HepG2 (cell line): ENCODE data around the gene MYO10. TPM values are rescaled to one million over a fixed set of nuclear protein-coding genes. Genes with fewer than 3 reads are reported as not detected.

Experiments
- ATAC-seq: fragments of 200-7000 bp; cut with Tn5 transposase; 3 replicates; pipeline ENCODE4 v1.9.1; 2020; ENCODE audit warnings: mild to moderate bottlenecking, moderate library complexity
- BruUV-seq: library from RNA; stranded (reverse); fragments of 400-500 nt; replicated peaks from 2 replicates; lab custom pipeline; 2021; lab: Mats Ljungman, UMichigan
- CTCF ChIA-PET: fragments of 300-600 bp; formaldehyde crosslinking; extraction: SDS; loops from one replicate; lab custom pipeline; 2021; ENCODE audit warnings: low total read pairs, inconsistent platforms, low intra/inter-chr PET ratio; lab: Yijun Ruan, JAX
- POLR2A ChIA-PET: fragments of 350-600 bp; sonication (Branson Sonifier 250); formaldehyde crosslinking; loops from one replicate; lab custom pipeline; 2020; ENCODE audit warnings: antibody characterized with exemption, inconsistent platforms; lab: Yijun Ruan, JAX
- DNase-seq: peaks from one replicate; pipeline ENCODE4 v3.0.0-alpha.2; 2015; ENCODE audit warnings: low spot score
- FAIRE-seq: peaks from 3 replicates; lab custom pipeline; 2011; peaks lifted over from hg19 to GRCh38; lab: Jason Lieb, UNC
- H2AFZ ChIP-seq: one replicate; pipeline ENCODE4 v1.6.1; 2011; ENCODE audit warnings: low read length, inconsistent platforms
- H3K27ac ChIP-seq: fragments of 300-600 bp; 3 replicates; pipeline ENCODE4 v1.8.0; 2011; ENCODE audit warnings: mixed run types, mild to moderate bottlenecking, mixed read lengths, low read length, inconsistent platforms; ENCODE audit not compliant: insufficient read depth; ENCODE audit errors: extremely low read length
- H3K27me3 ChIP-seq, 2 experiments: fragments of 200-600 bp in 1 of 2; 2 replicates in 1 of 2; 3 replicates in 1 of 2; pipeline versions ENCODE4 v1.6.0 to v1.8.0; 2011; ENCODE audit warnings: low read length in 2 of 2, mild to moderate bottlenecking in 2 of 2, moderate library complexity in 2 of 2, inconsistent platforms in 1 of 2; ENCODE audit not compliant: insufficient read depth in 2 of 2, control insufficient read depth in 1 of 2
- H3K36me3 ChIP-seq, 2 experiments: fragments of 200-600 bp in 1 of 2; replicated peaks in 1 of 2; 2 replicates in 1 of 2; 3 replicates in 1 of 2; pipeline versions ENCODE4 v1.5.1 to v1.8.0; 2011; ENCODE audit warnings: low read length in 2 of 2, inconsistent platforms in 1 of 2; ENCODE audit not compliant: insufficient read depth in 2 of 2, control insufficient read depth in 1 of 2
- H3K4me1 ChIP-seq: 2 replicates; pipeline ENCODE4 v1.5.1; 2012; ENCODE audit warnings: low read length, inconsistent platforms; ENCODE audit not compliant: insufficient read depth
- H3K4me2 ChIP-seq: 2 replicates; pipeline ENCODE4 v1.6.0; 2011; ENCODE audit warnings: low read depth, low read length, inconsistent platforms
- H3K4me3 ChIP-seq, 3 experiments: fragments of 200-600 bp in 1 of 3; sonication (generic), shearing (Covaris generic) in 1 of 3; replicated peaks in 1 of 3; 2 replicates each; pipeline ENCODE4 v1.5.1; 2011 to 2016; ENCODE audit warnings: low read length in 3 of 3, inconsistent platforms in 2 of 3, low read depth in 2 of 3, mild to moderate bottlenecking in 2 of 3, control low read depth in 1 of 3, mixed read lengths in 1 of 3; ENCODE audit not compliant: insufficient read depth in 1 of 3
- H3K79me2 ChIP-seq: one replicate; pipeline ENCODE4 v1.6.1; 2011; ENCODE audit warnings: low read length, inconsistent platforms; ENCODE audit not compliant: insufficient read depth
- H3K9ac ChIP-seq: 2 replicates; pipeline ENCODE4 v1.6.0; 2011; ENCODE audit warnings: mild to moderate bottlenecking, low read depth, low read length, inconsistent platforms; ENCODE audit not compliant: insufficient read depth
- H3K9me3 ChIP-seq: 2 replicates; pipeline ENCODE4 v1.5.1; 2012; ENCODE audit warnings: mild to moderate bottlenecking, low read length
- H4K20me1 ChIP-seq: 2 replicates; pipeline ENCODE4 v1.6.0; 2011; ENCODE audit warnings: inconsistent platforms, mild to moderate bottlenecking, low read length, moderate library complexity; ENCODE audit not compliant: insufficient read depth
- CEBPB ChIP-seq: IDR thresholded peaks from 2 replicates; pipeline ENCODE4 v1.6.1; 2011; ENCODE audit warnings: low read depth, low read length, improper control_type of control experiment, borderline replicate concordance
- RBM39 ChIP-seq: fragments of 200-400 bp; formaldehyde crosslinking; IDR thresholded peaks from one replicate; pipeline ENCODE4 v1.6.1; 2018; ENCODE audit warnings: antibody characterized with exemption, mild to moderate bottlenecking, low read depth, low read length; ENCODE audit not compliant: poor library complexity, severe bottlenecking
- ZFP1 ChIP-seq: IDR thresholded peaks from 2 replicates; pipeline ENCODE4 v1.6.1; 2016
- ZFP37 ChIP-seq: sonication (generic); formaldehyde crosslinking; IDR thresholded peaks from 2 replicates; pipeline ENCODE4 v1.4.0; 2020; ENCODE audit warnings: missing genetic modification reagents, borderline replicate concordance
- ZNF446 ChIP-seq: sonication (generic); formaldehyde crosslinking; IDR thresholded peaks from 2 replicates; pipeline ENCODE4 v1.5.0; 2020; ENCODE audit warnings: mild to moderate bottlenecking, missing genetic modification reagents
- ZNF512B ChIP-seq: sonication (generic); formaldehyde crosslinking; IDR thresholded peaks from 2 replicates; pipeline ENCODE4 v1.5.1; 2020; ENCODE audit warnings: missing genetic modification reagents, mild to moderate bottlenecking, borderline replicate concordance
- WGBS: methylation state at CpG from one replicate; pipeline ENCODE4 v1.1.6; 2017; ENCODE audit warnings: low lambda C conversion rate; 5-methylcytosine and 5-hydroxymethylcytosine counted together
- in situ Hi-C: cut with HindIII; loops from 2 replicates; pipeline ENCODE4 v1.10.0; 2017; ENCODE audit warnings: low pct_unique_long_range_greater_than_20kb; ENCODE audit not compliant: extremely low pct_ligation_motif_present
- intact Hi-C: fragments of 100-400 bp; cut with micrococcal nuclease; formaldehyde crosslinking; loops from one replicate; pipeline ENCODE4 v1.10.0; 2022; ENCODE audit not compliant: unreplicated experiment
- polyA plus RNA-seq, 8 experiments: library from polyadenylated mRNA; depleted of rRNA in 3 of 8; stranded (reverse) in 7 of 8; unstranded in 1 of 8; fragments of >200 nt; fragmentation: Illumina TruSeq in 4 of 8; extraction: Trizol in 4 of 8; gene quantifications; 2 replicates each; pipeline versions ENCODE4 v1.2.1 to v1.2.3, GENCODE V29; 2011 to 2016; ENCODE audit warnings: low read depth in 4 of 8, missing spikeins in 1 of 8, mixed read lengths in 1 of 8; ENCODE audit not compliant: insufficient read depth in 1 of 8
- total RNA-seq, 5 experiments: library from RNA; depleted of rRNA; stranded (reverse); fragments of >200 nt; fragmentation: Illumina TruSeq; extraction: Trizol; gene quantifications; 2 replicates each; pipeline ENCODE4 v1.2.3, GENCODE V29; 2016; ENCODE audit warnings: low read depth in 1 of 5
- TF ChIP-seq, protein P1 (sequence below): IDR thresholded peaks from 2 replicates; pipeline ENCODE4 v1.6.1; 2016; ENCODE audit warnings: control low read depth
- TF ChIP-seq, protein P2 (sequence below): sonication (generic); formaldehyde crosslinking; IDR thresholded peaks from 2 replicates; pipeline ENCODE4 v1.4.0; 2020; ENCODE audit warnings: missing genetic modification reagents; ENCODE audit errors: not compliant biosample characterization
- TF ChIP-seq, protein P3 (sequence below): sonication (generic); formaldehyde crosslinking; IDR thresholded peaks from 2 replicates; pipeline ENCODE4 v1.4.0; 2020; ENCODE audit warnings: mild to moderate bottlenecking, missing genetic modification reagents

Gene MYO10
- total and polyA plus RNA-seq, 2 of the 13 experiments (the other 11 are each of a cell fraction or from before 2014, with no cell fraction given) = 4.5 to 14.0 TPM

- 49% methylated on average over 7 of the region's 7 CpGs for WGBS
- Histone ChIP-seq H3K9me3 (no peaks in the 10 kb centered on the region), H4K20me1 (no peaks in the 10 kb centered on the region), H2AFZ (no peak overlapping the region), H3K36me3 (no peaks in the 10 kb centered on the region), H3K79me2 (no peaks in the 10 kb centered on the region), H3K9ac (no peak overlapping the region), H3K4me3 (no peak overlapping the region), H3K27ac (no peak overlapping the region), H3K4me1 (no peaks in the 10 kb centered on the region), H3K27me3 (peaks cover 0 to 2% of the 10 kb centered on the region in 2 experiments; a peak in 1 of 5 replicates), H3K4me2 (no peak overlapping the region)
- POLR2A ChIA-PET = no interaction called here
- CTCF ChIA-PET = no interaction called here
- no peak for DNase-seq
- in situ Hi-C loops = no loop called here
- intact Hi-C loops = no loop called here
- ATAC-seq = no peak
- no peak for FAIRE-seq
- BruUV-seq = no TSS peak
- TF ChIP-seq ZFP37 (CRISPR knock-in tag) (no peak), CEBPB (peak; percentile 39; the same call in 1 of the 2 replicates), ZFP1 (CRISPR knock-in tag) (no peak)
These were observed 32.4 kb downstream of the MYO10 start for GRCh38 chr5:16903480-16904300.

GRCh38 chr5:16902846-16903245 is 33.2 kb downstream of the MYO10 start:
- Histone ChIP-seq H3K4me3 (no peak overlapping the region), H3K9ac (no peak overlapping the region), H3K9me3 (no peaks in the 10 kb centered on the region), H3K4me2 (no peak overlapping the region), H3K27me3 (peaks cover 0 to 2% of the 10 kb centered on the region in 2 experiments; a peak in 1 of 5 replicates), H3K36me3 (no peaks in the 10 kb centered on the region), H3K4me1 (no peaks in the 10 kb centered on the region), H3K27ac (no peak overlapping the region), H2AFZ (no peak overlapping the region), H3K79me2 (no peaks in the 10 kb centered on the region), H4K20me1 (no peaks in the 10 kb centered on the region)
- FAIRE-seq = no peak
- 81% methylated on average over 9 of the region's 9 CpGs for WGBS
- CTCF ChIA-PET = no interaction called here
- ATAC-seq = no peak
- no peak for DNase-seq
- intact Hi-C loops (no loop called here), in situ Hi-C loops (no loop called here)
- no TSS peak for BruUV-seq
- POLR2A ChIA-PET = no interaction called here
- TF ChIP-seq, protein P1, sequence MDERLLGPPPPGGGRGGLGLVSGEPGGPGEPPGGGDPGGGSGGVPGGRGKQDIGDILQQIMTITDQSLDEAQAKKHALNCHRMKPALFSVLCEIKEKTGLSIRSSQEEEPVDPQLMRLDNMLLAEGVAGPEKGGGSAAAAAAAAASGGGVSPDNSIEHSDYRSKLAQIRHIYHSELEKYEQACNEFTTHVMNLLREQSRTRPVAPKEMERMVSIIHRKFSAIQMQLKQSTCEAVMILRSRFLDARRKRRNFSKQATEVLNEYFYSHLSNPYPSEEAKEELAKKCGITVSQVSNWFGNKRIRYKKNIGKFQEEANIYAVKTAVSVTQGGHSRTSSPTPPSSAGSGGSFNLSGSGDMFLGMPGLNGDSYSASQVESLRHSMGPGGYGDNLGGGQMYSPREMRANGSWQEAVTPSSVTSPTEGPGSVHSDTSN = no peak
- TF ChIP-seq ZNF512B (CRISPR knock-in tag) (no peak), ZNF446 (CRISPR knock-in tag) (no peak), RBM39 (no peak)
- TF ChIP-seq, protein P2, sequence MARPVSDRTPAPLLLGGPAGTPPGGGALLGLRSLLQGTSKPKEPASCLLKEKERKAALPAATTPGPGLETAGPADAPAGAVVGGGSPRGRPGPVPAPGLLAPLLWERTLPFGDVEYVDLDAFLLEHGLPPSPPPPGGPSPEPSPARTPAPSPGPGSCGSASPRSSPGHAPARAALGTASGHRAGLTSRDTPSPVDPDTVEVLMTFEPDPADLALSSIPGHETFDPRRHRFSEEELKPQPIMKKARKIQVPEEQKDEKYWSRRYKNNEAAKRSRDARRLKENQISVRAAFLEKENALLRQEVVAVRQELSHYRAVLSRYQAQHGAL = no peak
- TF ChIP-seq, protein P3, sequence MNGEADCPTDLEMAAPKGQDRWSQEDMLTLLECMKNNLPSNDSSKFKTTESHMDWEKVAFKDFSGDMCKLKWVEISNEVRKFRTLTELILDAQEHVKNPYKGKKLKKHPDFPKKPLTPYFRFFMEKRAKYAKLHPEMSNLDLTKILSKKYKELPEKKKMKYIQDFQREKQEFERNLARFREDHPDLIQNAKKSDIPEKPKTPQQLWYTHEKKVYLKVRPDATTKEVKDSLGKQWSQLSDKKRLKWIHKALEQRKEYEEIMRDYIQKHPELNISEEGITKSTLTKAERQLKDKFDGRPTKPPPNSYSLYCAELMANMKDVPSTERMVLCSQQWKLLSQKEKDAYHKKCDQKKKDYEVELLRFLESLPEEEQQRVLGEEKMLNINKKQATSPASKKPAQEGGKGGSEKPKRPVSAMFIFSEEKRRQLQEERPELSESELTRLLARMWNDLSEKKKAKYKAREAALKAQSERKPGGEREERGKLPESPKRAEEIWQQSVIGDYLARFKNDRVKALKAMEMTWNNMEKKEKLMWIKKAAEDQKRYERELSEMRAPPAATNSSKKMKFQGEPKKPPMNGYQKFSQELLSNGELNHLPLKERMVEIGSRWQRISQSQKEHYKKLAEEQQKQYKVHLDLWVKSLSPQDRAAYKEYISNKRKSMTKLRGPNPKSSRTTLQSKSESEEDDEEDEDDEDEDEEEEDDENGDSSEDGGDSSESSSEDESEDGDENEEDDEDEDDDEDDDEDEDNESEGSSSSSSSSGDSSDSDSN (CRISPR knock-in tag) = no peak
